ENCODE measurements around the gene HDAC4. TPM values are rescaled to one million over a fixed set of nuclear protein-coding genes. Genes with fewer than 3 reads are reported as not detected.

HDAC4 gene
- total RNA-seq, 1 experiment from 2014 or later = 40.1 TPM

GRCh38 chr2:239441261-239442078 is 40.6 kb upstream of the HDAC4 start:
- Histone ChIP-seq H3K9me3 (ENCODE audit: control insufficient read depth, insufficient read depth, low read depth, low read length) (no peaks in the 10 kb centered on the region), H3K4me1 (ENCODE audit: control insufficient read depth, insufficient read depth, low read length) (no peaks in the 10 kb centered on the region), H3K27me3 (ENCODE audit: control insufficient read depth, insufficient read depth, low read length) (peaks cover 15% of the 10 kb centered on the region), H3K27ac (ENCODE audit: low read length) (no peak overlapping the region), H3K4me3 (ENCODE audit: low read depth in 2 of 2, low read length in 2 of 2) (no peak overlapping the region), H3K36me3 (ENCODE audit: control insufficient read depth, insufficient read depth, low read length) (no peaks in the 10 kb centered on the region)
- BruUV-seq (replicated peaks) = no TSS peak
- POLR2A ChIA-PET = no interaction called here
- in situ Hi-C loops (cut with HindIII; ENCODE audit: low pct_unique_long_range_greater_than_20kb, low sequenced_read_pairs) = no loop called here
- DNase-seq (ENCODE audit: low read depth, low spot score) (no peak), ATAC-seq (no peak)
- intact Hi-C loops (cut with micrococcal nuclease; ENCODE audit: unreplicated experiment) = no loop called here
- no peak for TF ChIP-seq SIN3A (IDR thresholded peaks at IDR 0.05; ENCODE audit: borderline replicate concordance, insufficient read depth, low read depth, low read length)
- no peak for TF ChIP-seq POLR2AphosphoS5 (IDR thresholded peaks at IDR 0.05; ENCODE audit: low read depth, low read length)
- no peak for TF ChIP-seq REST (IDR thresholded peaks at IDR 0.05; ENCODE audit: insufficient read depth in 1 of 2, low read depth in 2 of 2, low read length in 1 of 2)
- no peak for TF ChIP-seq CTCF (IDR thresholded peaks at IDR 0.05)
- CTCF ChIA-PET = no interaction called here

- BruUV-seq (replicated peaks) = no TSS peak
- TF ChIP-seq POLR2AphosphoS5 (IDR thresholded peaks at IDR 0.05; ENCODE audit: low read depth, low read length) (no peak), TCF7L2 (IDR thresholded peaks at IDR 0.05; ENCODE audit: low read depth, low read length) (0 out of 2 replicates have a peak, but pooled peaks have one; percentile 39)
- H3K4me1 ChIP-seq (ENCODE audit: control insufficient read depth, insufficient read depth, low read length) = no peaks in the 10 kb centered on the region
- ChIA-PET POLR2A (no interaction called here), CTCF (no interaction called here)
- H3K27ac ChIP-seq (ENCODE audit: low read length) = no peak overlapping the region
- no peaks in the 10 kb centered on the region for H3K9me3 ChIP-seq (ENCODE audit: control insufficient read depth, insufficient read depth, low read depth, low read length)
- intact Hi-C loops (cut with micrococcal nuclease; ENCODE audit: unreplicated experiment) (no loop called here), in situ Hi-C loops (cut with HindIII; ENCODE audit: low pct_unique_long_range_greater_than_20kb, low sequenced_read_pairs) (no loop called here)
- H3K4me3 ChIP-seq (ENCODE audit: low read depth in 2 of 2, low read length in 2 of 2) = no peak overlapping the region
- no peaks in the 10 kb centered on the region for H3K36me3 ChIP-seq (ENCODE audit: control insufficient read depth, insufficient read depth, low read length)
- peaks cover 15% of the 10 kb centered on the region for H3K27me3 ChIP-seq (ENCODE audit: control insufficient read depth, insufficient read depth, low read length)
- ATAC-seq = no peak
- no peak for DNase-seq (ENCODE audit: low read depth, low spot score)
These were observed 39.7 kb upstream of the HDAC4 start for GRCh38 chr2:239440511-239440959.

- H3K36me3 ChIP-seq (ENCODE audit: control insufficient read depth, insufficient read depth, low read length) = no peaks in the 10 kb centered on the region
- intact Hi-C loops (cut with micrococcal nuclease; ENCODE audit: unreplicated experiment) (no loop called here), in situ Hi-C loops (cut with HindIII; ENCODE audit: low pct_unique_long_range_greater_than_20kb, low sequenced_read_pairs) (no loop called here)
- H3K4me1 ChIP-seq (ENCODE audit: control insufficient read depth, insufficient read depth, low read length) = no peaks in the 10 kb centered on the region
- ATAC-seq (no peak), DNase-seq (ENCODE audit: low read depth, low spot score) (no peak)
- BruUV-seq (replicated peaks) = no TSS peak
- no peak overlapping the region for H3K4me3 ChIP-seq (ENCODE audit: low read depth in 2 of 2, low read length in 2 of 2)
- peaks cover 15% of the 10 kb centered on the region for H3K27me3 ChIP-seq (ENCODE audit: control insufficient read depth, insufficient read depth, low read length)
- no peak overlapping the region for H3K27ac ChIP-seq (ENCODE audit: low read length)
- TF ChIP-seq REST (IDR thresholded peaks at IDR 0.05; ENCODE audit: insufficient read depth in 1 of 2, low read depth in 2 of 2, low read length in 1 of 2) = no peak
- TF ChIP-seq SIN3A (IDR thresholded peaks at IDR 0.05; ENCODE audit: borderline replicate concordance, insufficient read depth, low read depth, low read length) = no peak
- TF ChIP-seq TCF7L2 (IDR thresholded peaks at IDR 0.05; ENCODE audit: low read depth, low read length) = no peak
- TF ChIP-seq CTCF (IDR thresholded peaks at IDR 0.05) = no peak
- no peak for TF ChIP-seq POLR2AphosphoS5 (IDR thresholded peaks at IDR 0.05; ENCODE audit: low read depth, low read length)
- POLR2A ChIA-PET = no interaction called here
- CTCF ChIA-PET = no interaction called here
- H3K9me3 ChIP-seq (ENCODE audit: control insufficient read depth, insufficient read depth, low read depth, low read length) = no peaks in the 10 kb centered on the region
These were observed 39.0 kb upstream of the HDAC4 start for GRCh38 chr2:239439754-239440315.
